Activated gamma-delta T cell (primary cell): ENCODE results near the gene TBATA.

Experiments used
- DNase-seq: peaks from one replicate; lab custom pipeline; 2025; lab: John Stamatoyannopoulos, UW

TBATA gene

DNA sequence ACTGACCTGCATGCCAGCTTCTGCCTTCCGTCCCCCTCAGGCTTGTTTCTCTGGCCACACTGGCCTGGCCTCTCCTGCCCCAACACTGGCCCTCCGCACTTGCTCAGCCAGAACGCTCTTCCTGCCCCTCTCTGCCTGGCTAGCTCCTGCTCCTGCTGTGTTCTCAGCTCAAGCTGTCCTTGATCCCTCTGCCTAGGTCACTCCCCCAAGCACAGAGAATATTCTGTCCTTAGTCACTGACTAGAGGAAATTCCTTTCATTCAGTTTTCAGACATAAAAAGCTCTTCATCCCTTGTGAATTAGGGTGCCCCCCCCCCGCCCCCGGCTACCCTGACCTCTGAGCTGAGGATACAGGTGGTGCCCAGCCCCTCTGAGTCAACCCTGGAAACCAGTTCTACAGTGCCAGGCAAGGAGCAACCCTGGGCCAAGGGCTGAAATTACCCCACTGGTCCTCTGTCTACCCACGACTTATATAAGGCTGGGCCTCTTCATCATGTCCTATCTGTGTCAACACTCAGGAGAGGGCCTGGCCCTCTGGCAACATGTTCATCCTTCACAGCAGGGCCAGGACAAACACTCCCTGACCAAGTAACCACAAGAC lies 23.9 kb upstream of the TBATA start:
- no peak for DNase-seq

DNA sequence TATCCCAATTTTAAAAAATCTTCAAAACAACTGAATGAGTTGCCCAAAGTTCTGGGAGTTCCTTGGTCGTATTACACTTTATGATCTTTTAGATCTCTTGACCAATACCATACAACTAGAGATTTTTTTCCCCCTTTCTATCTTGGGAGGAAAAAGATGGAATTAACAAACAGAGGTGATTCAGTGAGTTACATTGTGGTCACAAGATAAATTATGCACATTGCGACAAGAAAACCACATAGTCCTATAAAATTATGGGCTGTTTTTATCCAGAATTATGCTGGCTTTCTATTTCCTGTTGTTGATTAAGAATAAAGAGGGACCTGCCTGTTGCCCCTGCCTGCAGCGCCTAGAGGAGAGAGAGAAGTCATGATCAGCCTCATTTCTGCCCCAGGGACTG lies 22.4 kb upstream of the TBATA start:
- no peak for DNase-seq

DNA sequence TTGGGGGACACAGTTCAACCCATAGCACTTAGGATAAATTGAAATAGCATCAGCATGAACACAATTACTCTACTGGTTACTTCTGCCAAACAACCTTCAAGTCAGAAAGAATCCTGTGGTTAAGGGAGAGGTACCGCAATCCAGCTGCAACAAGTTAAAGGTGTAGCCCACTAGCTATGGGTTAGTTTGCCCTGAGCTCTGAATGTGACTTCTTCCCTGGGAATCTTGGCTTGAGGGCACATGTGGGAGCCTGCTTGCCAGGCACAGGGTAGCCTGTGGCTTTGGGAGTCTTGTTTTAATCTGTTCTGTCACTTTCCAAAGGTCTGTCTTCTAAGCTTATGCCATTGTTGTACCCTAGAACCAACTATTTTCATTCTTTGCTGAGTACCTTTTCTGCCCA lies 21.7 kb upstream of the TBATA start:
- DNase-seq, result no peak

DNA sequence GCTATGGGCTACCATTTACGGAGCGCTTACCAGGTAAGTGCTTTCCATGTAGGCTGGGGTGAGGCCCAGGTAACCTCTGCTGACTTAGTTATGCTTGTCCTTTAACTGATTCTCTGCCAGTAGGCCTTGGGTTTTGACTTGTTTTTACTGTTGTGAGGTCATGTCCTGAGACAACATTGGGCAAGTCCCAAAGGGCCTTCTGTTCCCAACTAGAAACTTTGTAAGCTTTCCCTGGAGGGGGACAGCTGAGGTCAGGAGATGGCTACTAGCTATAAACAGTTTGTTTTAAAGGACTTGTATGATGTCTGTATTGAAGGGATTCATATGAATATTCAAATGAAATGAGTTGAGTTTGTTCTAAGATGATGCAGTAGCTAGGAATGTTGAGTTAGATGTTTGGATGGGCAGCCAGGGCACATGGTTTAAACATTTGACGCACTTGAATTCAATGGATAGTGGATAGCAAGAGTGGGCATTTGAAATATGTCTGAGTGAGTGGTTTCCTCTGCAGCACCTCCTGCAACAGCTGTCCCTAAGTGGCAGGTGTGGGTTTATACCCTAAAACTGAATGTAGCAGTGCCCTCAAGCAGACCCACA lies 20.5 kb upstream of the TBATA start:
- no peak for DNase-seq

DNA sequence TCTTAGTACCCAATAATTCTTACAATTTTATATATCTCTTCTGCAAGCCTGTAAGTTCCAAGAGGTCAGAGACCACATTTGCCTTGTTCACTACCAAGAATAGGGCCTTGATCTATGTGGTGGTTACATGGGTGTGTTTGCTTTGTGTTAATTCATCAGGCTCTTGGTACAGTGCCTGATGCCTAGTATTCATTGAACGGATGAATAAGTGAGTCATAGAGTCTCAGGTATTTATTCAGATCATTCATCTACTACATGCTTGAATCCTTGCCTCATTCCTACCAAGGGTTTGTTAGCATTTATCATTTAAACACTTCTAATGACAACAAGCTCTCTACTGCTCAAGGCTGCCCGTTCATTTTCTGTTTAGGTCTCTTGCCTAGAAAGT lies 19.2 kb upstream of the TBATA start:
- DNase-seq, result no peak

DNA sequence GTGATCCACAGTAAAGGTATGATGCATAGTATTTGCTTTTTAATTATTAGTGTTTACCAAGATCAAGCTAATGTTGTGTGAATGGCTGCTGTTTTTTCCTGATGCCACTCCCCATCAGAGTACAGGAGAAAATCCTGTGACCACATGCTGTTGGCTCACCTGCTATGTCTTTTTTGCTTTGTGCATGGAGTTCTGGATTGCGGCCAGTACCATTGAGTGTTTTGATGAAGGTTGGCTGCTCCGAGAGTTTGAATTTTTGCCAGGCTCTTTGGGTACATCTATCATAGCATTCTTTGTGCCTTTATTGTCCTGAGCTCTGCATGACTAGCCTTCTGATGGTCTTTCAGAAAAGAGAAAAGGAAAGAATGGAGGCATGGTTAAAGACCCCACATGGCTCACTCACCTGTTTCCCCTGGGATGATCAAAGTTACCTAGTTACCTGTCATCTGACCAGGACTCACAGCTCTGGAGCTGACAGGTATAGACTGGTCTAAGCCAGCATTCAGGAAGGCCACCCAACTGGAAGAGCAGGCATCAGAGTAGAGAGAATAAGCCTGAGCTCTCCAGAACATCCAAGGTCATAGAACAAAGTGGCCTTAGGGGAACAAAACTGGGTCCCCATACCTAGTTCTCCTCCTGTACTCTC lies 18.7 kb upstream of the TBATA start:
- no peak for DNase-seq

DNA sequence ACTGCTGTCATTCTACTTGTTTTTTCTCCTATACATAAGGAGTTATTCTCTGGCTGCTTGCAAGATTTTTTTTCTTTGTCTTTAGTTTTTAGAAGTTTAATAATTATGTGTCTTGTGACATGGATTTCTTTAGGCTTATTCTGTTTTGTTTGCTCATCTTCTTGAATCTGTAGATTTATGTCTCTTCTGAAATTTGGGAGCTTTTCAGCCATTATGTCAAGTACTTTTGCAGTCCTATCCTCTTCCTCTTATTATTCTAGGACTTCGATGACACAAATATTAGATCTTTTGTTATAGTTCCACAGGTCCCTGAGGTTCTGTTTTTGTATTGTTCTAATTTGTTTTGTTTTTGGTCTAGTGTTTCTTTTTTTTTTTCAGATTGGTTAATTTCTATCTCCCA lies 16.7 kb upstream of the TBATA start:
- no peak for DNase-seq

DNA sequence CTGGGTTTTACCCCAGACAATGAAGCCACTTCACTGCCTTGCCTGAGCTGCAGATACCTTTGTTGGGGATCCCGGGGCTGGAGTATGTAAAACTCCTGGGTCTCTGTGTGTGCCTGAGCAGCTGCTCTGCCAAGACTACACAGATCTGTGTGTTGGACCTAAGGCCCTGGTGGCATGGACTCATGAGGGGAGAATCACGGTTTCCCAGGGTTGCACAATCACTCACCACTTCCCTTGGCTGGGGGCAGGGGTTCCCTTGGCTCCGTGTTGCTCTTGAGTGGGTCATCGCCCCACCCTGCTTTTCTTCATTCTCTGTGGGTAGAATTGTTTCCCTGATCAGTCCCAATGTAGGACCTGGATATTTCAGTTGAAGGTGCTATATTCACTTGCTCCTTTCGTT lies 13.9 kb upstream of the TBATA start:
- DNase-seq, result no peak

DNA sequence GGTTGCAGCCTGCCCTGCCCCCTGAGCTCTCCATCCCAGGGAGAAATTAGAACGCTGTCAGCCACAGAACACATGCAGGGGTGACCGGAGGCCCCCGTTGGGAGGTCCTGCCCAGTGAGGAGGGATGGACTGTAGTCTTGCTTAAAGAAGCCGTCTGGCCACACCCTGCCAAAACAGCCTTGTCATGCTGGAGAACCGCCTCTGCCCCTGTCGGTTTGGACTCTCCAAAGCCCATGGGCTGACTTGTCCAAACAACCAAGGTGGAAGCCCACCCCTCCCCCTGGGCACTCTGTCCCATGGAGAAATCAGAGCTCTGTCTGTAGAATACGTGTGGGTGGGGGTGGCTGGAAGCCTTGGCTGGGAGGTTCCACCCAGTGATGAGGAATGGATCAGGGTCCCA lies 12.7 kb upstream of the TBATA start:
- DNase-seq, result no peak

DNA sequence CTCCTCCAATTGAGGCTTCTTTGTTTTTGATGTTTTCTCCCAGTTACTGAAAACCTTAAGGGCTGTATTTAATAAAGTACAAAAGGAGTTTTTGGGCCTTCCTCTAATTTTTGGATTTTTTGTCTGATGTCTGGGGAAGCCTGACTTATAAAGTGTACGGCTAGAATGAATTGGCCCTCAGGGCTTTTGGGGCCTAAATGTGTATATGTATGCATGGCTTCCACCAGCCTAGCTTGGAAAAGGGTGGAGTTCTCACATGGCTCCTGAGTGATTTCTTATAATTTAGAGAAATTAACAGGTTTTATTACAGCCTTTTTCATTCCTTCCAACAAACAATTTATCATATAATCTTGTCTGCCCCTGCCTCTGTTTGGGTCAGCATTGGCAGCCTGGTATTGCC lies 10.4 kb upstream of the TBATA start:
- no peak for DNase-seq

DNA sequence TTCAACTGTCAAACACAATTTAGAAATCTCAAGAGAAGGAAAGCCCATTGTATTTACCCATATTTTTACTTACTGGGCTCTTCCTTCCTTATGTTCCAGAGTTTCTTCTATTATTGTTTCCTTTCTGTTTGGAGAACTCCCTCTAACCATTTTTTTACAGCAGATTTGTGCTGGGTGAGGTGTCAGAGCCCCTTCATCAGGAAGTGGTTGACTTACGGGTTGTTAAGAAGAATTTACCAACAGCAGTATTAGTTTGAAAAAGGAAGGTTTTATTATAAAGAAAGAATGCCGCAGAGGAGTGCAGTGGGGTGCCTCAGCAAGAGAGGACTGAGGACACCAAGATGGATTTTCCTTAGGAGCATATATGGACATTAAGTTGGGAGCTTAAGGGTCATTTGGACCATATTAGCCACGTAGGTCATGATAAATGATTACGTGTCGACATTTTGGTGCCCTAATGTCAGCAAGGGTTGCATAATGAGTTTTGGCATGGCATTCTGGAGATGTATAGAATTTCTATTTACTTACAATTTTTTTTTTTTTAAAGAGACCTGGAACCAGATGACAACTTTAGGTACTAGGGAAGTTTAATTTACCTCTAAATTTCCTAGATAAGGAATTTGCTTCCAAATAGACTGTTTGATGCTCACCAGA lies 6.3 kb upstream of the TBATA start:
- DNase-seq, result no peak

DNA sequence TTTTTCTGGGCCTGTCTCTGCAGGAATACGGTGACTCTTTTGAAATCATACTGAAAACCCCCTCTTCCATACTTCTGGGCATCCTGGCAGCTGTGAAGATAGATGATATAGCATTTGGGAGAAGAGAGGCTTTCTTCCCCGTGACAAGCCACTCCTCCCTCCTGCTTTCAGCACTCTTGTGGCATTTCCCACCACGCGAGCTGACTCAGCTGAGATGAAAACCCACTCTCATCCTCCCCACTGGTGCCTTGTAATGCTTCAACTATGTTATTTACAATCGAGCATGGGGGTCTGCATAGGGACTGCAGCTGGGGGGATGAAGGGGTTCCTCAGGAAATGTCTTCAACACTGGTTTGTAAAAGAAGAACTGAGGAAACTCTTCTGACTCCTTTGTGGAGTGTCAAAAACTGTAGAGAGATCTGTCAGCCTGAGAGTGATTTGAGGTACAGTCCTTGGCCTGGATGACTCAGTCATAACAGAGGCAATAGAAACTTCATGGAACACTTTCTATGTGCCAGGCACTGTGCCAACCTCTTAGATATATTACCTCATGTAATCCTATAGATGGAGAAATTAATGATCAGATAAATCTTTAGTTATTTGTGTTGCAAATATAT lies 1.7 kb upstream of the TBATA start:
- no peak for DNase-seq

DNA sequence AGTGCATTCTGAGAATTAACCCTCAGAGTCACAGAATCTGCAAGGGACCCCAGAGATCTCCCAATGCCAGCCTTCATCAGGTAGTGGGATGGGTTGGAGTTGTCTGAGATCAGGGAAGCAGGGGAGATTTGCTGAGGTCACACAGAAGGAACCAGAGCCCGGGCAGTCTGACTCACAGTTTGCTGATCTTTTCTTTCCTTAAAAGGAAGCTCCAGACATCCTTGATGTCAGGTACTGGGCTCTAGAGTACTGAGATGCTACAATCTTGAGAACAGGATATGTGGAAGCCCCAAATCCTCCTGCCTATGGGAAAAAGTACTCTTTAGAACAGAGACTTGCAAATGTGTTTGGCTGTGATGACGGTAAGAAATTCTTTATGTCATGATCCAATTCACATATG lies 706 bp downstream of the TBATA start:
- no peak for DNase-seq

DNA sequence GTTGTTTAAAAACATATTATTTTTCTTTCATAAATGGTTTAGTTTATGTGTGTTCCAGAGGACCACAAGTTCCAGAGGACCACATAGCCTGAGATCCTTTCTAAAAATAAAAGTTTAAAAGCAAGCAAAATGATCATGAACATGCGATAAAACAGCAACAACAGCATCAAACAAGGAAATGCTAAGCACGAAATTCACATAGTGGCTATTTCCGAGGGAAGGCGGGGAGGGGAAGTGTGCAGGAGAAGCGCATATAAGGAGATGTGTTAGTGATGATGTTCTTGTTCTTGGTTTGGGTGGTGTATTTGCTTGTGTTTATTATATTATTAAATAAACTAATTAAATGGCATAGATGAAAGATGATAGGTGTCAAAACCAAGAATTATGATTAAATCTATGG lies 1.2 kb downstream of the TBATA start:
- DNase-seq, result no peak

DNA sequence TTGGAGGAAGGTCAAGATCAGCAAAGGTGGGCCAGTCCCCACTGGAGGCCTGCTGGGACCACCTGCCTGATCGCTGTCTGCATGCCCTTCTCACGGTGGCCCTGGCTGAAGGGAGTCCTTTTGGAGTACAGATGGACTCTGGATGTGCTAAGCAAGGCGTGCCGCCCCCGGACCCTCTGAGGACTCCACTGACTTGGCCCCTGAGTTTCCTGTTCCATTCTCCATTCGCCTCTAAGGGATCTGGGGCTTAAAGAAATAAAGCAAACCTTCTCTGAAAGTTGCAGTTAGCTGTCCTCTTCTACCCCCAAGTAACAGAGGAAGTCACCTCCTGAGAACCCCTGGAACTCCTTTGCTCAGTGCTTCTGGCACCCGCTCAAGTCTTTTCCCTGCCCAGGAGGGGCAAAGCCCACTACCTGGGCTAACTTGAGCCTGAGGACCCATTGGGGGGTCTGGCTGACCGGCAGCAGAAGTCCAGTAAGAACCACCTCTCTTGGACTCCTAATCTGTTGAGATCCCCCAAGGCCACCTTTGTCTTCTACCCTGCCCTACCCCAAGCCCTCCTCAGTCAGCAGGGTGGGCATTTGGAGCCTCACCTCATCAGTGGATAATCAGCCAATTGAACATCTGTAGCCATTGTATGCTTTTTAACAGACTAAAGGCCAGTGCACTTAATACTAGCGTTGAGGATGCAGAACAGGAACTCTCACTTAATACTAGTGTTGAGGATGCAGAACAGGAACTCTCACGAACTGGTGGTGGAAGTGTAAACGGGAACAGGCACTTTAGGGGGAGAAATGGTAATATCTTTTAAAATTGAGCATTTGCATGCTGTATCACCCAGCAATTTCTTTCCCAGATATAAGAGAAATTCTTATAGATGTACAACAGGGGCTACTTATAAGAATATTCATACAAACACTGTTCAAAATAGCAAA lies 2.2 kb downstream of the TBATA start:
- no peak for DNase-seq

DNA sequence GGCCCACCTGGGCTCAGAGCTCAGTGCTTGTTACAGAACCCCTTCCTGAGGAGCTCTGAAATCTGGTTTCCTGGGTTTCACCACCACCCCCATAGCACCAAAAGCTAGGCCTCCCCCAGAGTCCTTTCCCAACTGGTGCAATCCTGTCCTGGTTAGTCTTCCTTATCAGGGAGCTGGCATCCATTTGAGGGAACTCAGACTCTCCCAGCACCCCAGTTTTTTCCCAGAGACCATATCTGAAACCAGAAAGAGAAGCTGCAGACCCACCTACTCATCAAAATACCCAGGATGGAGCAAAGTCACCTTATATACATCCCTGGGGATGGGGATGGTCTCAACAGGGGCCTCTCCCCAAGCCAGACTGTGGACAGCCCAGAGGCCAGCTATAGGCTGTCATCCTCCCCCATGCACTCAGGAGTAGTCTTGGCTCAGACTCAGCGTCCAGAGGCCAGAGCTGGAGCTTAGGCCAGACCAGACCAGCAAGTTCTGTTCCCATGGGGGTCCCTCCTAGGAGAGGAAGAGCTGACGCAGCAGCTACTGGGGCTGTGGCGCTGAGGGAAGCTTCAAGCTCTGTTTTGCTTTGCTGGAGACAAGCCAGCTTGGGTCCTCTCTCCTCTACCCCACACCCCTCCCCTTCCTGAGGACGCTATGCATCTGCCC lies 3.0 kb downstream of the TBATA start:
- DNase-seq, result no peak

DNA sequence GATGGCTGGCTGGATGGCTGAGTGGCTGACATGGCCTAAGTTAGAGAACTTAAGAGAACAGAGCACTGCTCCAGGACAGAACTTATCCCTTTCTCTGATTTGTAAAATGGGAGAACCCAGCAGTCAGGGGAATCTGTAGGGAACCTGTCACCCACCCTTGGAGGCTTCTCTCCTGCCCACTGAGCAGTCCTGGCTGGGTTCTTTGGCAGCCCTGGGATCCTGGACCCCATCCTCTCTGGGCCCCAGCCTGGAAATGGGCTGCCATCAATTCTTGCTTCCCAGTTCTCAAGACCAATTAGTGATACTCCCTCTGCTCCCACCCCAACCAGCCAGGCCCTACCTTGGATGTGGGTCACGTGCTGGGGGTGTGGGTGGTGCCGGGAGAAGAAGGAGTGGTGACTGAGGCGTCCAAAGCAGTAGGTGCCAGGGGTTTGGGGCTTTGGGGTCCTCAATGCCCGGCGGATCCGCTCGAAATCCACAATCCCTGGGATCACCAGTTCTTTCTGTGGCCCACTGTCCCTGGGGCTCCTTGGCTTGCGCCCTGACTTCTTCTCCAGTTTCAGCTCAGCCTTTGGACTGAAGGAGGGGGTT lies 3.6 kb downstream of the TBATA start:
- DNase-seq, result no peak

DNA sequence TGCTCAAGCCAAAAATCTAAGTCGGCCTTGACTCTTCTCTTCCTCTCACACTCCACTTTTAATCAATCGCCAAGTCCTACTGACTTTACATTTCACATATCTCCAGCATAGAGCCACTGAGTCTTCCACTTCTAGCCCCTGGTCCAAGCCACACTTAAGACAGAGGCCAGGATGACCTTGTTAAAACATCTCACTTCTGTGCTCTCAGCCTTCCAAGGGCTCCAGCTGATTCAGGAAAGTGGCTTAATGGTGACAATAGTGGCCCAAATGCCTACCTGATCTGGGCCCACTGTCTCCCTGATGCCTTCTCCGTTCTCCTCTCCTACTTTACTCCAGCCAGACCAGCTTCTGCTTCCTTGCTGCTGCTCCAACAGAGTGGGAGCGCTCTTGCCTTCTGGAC lies 4.4 kb downstream of the TBATA start:
- DNase-seq, result no peak

DNA sequence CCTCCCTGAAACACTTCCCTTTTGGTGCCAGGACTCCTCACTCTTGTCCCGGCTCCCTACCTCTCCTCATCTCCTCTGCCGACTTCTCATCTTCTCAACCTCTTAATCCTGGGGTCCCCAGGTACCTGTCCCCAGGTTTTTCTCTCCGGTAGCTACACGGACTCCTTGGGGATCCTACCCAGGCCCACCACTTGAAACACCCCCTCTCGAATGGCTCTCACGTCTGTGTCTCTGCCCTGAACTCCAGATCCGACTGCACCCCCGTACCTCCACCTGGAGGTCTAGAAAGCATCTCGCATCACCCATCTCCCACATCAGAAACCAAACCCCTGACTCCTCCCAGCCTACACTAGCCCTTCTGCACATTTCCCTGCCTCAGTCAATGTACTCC lies 4.8 kb downstream of the TBATA start:
- DNase-seq, result no peak

DNA sequence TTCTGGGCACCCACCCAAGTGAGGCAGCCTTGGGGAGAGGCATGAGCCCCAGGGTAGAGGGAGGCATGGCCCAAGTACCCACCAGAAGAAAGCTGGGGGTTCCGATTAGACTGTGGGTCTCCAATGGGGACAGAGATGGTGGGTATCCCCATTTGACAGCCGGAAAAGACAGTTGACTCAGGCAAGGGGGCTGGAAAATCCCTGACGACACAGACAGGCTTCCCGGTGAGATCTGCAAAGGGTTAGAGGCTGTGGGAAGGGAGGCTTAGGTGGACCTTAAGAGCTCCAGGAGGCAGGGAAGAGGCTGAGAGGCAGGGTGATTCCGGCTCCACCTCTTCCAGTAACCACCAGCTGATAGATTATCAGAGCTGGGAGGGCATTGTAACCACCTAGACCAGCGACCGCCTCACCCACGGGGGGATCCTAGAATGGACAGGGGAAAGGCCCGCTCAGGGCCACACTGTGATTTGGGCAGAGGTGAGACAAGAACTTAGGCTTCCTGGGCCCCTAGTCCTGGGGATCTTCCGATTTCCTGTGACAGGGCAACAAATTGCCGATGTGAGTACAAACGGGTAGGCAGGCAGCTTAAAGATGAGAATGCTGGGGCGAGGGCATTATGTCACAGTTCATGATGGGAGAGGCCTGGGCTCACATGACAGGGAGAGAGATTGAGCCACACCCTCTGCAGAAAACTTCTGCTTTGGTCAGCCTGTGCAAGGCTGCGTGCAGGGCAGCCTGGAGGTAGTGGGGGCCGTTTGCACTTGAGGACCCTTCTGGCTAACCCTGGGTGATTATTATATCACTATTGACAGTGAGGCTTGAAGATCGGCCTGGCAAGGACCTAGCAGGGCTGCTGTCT lies 5.4 kb downstream of the TBATA start:
- no peak for DNase-seq
